NCI-H1436 (cell line): Measurements from ENCODE around the gene AADACL3.
"Not testable (repeated sequence)": the region's sequence is repeated elsewhere in the genome, so short reads cannot be mapped to it uniquely, and the experiment has no call there.

Experiments
- DNase-seq: peaks from one replicate; lab custom pipeline; 2025; lab: John Stamatoyannopoulos, UW

AADACL3 gene, protein sequence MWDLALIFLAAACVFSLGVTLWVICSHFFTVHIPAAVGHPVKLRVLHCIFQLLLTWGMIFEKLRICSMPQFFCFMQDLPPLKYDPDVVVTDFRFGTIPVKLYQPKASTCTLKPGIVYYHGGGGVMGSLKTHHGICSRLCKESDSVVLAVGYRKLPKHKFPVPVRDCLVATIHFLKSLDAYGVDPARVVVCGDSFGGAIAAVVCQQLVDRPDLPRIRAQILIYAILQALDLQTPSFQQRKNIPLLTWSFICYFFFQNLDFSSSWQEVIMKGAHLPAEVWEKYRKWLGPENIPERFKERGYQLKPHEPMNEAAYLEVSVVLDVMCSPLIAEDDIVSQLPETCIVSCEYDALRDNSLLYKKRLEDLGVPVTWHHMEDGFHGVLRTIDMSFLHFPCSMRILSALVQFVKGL

DNA sequence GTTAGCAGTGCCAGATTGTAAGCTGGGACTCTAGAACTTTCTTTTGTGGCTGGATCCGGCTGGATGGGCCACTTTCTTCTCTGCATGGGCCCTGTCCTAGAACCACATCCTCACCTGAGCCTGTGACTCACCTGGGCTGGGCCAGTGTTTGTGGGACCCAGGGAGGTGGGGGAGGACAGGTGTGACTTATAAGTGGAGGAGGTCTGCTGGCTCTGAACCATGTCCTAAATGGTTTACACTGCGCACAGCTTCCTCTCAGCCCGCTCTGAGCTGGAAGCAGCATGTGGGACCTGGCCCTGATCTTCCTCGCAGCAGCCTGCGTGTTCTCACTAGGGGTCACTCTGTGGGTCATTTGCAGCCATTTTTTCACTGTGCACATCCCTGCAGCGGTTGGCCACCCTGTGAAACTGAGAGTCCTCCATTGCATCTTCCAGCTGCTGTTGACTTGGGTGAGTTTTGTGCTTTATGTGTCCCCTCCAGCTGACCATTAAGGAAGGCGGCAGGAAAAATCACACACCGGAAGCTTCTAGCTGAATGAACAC, at the start of gene AADACL3:
AADACL3 (plus strand) TSS at position 215 of the 542 bp plus-strand sequence; CDS start at position 282, 67 bp downstream.
- DNase-seq = no peak

DNA sequence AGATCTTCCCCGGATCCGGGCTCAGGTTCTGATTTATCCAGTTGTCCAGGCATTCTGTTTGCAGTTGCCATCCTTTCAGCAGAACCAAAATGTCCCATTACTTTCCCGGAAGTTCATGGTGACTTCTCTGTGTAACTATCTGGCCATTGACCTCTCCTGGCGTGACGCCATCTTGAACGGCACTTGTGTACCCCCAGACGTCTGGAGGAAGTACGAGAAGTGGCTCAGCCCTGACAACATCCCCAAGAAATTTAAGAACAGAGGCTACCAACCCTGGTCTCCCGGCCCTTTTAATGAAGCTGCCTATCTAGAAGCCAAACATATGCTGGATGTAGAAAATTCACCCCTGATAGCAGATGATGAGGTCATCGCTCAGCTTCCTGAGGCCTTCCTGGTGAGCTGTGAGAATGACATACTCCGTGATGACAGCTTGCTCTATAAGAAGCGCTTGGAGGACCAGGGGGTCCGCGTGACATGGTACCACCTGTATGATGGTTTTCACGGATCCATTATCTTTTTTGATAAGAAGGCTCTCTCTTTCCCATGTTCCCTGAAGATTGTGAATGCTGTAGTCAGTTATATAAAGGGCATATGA, 49.7 kb upstream of the AADACL3 start:
- DNase-seq = no peak

DNA sequence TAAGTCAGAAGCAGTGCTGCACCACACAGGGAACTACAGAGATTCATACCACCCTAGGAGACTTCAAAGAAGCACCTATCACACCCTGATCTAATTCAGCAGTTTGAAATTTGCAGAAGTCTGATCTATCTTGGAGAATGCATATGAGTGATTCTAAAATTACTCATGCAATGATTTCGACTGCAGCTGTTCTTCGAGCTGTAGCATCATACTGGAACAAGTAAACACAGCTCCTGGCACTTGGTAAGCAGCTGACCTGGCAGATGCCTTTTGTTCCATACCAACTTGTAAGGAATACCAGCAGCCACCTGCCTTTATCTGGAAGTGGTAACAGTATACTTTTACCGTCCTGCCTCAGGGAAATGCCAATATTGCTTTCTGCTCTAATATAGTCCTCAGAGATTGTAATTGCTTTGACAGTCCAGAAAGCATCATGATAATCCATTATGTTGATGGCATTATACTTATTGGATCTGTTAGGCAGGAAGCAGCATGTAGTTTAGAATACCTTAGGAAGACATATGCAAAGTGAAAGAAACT, 46.3 kb upstream of the AADACL3 start:
- no peak for DNase-seq

DNA sequence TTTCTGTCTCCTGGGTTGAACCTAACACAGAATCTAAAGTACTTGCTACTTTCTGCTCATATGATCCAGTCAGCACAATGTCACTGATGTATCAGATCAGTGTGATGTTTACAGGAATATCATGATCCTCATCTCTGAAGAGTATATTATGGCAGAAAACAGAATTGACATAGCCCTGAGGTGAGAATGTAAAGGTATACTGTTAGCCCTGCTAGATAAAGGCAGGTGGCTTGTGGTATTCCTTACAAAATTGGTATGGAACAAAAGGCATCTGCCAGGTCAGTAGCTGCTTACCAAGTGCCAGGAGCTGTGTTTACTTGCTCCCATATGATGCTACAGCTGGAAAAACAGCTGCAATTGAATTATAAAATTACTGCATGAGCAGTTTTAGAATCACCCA, 41.6 kb upstream of the AADACL3 start:
- DNase-seq = no peak

DNA sequence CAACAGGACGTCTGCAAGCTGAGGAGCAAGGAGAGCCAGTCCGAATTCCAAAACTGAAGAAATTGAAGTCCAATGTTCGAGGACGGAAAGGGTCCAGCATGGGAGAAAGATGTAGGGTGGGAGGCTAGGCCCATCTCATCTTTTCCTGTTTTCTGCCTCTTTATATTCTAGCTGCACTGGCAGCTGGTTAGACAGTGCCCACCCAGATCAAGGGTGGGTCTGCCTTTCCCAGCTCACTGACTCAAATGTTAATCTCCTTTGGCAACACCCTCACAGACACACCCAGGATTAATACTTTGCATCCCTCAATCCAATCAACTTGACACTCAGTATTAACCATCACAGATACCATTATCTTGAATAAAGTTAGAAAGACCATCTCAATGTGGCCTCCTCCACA, 39.8 kb upstream of the AADACL3 start:
- DNase-seq = not testable (repeated sequence)

DNA sequence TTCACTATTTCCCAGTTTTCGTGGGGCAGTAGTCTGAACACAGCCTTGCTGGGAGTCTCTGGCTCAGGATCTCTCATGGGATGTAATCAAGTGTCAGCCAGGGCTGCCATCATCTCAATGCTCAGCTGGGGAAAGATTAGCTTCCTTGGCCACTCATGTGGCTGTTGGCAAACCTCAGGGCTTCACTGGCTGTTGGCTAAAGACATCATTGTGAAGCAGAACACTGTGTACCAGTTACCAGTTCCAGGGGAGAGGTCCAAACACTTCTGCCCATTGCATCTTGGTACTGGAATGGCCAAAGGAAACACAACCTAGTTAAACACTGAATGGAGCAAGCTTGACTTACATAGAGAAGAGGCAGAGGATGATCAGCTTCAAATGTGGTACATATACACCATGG, 38.3 kb upstream of the AADACL3 start:
- DNase-seq = no peak

DNA sequence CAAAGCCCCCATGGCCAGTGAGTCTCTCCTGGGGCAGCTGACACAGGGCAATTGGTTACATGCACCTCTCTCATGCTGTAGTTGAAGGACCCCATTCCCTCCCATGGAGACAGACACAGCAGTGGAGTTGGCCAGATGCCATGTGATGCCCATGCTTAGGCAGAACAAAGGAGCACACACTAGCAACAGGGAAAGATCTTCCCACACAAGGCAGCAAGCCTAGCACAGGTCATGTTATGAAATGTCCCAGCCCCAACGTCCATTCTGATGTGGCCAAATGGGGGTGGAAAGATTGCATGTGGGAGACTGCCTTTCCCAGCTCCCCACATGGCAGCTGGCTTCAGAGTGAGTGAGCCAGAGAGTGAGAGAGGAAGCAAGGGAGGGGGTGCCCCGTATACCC, 37.6 kb upstream of the AADACL3 start:
- no peak for DNase-seq

DNA sequence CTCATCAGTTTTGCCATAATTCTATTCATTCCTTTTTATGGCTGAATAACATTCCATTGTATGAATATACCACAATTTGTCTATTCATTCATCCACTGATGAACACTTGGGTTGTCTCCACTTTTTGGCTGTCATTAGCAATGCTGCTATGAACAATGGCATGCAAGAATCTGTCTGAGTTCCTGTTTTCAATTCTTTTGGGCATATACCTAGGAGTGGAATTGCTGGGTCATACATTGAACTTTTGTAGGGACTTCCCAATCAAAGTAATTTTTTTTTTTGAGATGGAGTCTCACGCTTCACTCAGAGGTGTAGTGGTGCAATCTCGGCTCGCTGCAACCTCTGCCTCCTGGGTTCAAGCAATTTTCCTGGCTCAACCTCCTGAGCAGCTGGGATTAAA, 37.1 kb upstream of the AADACL3 start:
- no peak for DNase-seq

DNA sequence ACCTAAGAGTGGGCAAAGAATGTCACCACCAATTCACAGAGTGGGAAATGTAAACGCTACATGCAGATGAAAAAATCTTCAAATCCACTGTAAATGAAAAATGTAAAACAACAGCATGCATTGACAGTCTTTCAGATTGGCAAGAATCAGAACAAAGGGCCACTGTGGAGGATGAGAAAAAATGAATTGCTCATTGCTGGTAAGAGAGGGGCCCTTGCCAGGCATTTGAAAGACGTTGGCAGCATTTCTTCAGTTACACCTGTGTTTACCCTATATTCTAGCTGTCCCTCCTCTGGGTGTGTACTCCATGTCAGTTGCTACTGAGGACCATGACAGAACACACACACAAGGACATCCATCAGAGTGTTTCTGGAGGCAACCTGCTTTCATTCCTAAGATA, 25.8 kb upstream of the AADACL3 start:
- no peak for DNase-seq

DNA sequence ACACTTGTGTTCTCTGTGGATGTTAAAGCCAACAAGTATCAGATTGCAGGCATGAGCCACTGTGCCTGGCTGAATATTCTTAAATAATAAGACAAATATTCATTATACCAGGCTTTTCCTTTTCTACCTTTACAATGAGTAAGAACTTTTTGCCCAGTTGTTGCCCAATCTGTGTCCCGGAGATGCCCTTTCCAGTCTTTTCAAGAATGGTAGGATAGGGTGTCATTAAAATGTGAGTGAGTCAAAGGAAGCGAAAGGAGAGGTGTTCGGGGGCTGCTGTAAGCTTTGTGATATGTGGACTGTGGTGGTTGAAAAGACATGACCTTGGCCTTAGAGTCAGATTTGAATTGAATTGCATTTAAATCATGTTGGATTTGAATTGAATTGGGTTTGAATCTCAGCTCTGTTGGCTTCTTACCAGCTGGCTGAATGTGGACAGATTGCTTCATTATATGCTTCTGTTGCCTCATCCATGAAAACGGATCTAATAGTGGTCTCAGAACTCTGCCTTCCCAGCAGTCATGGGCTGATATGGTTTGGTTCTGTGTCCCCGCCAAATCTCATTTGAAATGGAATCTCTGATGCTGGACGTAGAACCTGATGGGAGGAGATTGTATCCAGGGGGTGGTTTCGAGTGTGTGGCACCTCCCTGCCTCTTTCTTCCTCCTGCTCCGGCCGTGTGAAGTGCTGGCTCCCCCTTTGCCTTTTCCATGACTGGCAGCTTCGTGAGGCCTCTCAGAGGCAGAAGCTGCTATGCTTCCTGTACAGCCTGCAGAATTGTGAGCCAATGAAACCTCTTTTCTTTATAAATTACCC, 22.7 kb upstream of the AADACL3 start:
- DNase-seq = no peak

DNA sequence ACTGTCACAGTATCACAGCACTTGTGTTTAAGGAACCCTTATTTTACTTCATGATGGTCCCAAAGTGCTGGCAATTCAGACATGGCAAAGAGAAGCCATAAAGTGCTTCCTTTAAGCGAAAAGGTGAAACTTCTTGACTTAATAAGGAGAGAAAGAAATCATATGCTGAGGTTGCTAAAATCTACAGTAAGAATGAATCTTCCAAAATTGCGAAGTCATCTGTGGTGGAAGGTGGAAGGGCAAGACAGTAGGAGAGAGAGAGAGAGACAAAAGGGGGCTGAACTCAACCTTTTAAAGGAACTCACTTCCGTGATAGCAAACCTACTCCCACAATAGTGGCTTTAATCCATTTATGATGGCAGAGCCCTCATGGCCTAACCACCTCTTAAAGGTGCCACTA, 19.3 kb upstream of the AADACL3 start:
- no peak for DNase-seq

DNA sequence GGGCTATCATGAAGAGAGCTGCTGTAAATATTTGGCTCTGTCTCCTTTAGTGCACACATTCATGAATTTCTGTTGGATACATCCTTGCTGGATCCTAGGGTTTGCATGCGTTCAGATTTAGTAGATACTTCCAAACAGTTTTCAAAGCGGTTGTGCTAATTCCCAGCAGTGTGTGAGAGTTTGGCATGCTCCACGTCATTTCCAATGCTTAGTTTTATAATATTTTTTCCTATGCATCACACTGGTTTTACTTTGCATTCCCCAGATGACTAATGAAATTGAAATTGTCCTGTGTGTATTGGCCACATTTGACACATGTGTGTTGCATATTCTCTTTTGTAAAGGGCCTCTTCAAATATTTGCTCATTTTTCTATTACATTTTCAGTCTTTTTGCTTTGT, 18.5 kb upstream of the AADACL3 start:
- DNase-seq = no peak

DNA sequence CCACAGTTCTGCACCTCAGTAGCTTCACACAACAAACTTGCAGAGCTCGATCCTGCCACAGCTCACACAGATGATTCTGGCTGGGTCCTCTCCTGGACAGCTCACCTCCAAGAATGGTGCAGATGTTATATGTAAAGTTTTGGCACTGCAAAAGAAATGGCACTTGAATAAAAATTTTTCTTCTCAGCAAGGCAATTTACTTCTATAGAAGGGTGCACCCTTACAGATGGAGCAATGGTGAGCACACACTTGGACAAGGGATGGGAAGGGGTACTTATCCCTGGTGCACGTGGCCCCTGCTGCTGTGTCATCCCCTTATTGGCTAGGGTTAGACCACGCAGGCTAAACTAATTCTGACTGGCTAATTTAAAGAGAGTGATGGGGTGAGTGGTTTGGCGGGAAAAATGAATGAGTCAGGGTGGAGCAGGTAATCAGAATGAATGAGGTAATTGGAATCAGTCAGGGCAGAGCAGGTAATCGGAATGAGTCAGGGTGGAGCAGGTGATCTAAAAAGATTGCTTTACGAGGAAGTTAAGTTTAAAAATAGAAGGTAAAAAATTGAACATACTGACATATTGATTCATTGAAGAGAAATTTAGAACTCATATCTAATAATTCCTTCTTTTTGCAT, 12.0 kb upstream of the AADACL3 start:
- DNase-seq = no peak

DNA sequence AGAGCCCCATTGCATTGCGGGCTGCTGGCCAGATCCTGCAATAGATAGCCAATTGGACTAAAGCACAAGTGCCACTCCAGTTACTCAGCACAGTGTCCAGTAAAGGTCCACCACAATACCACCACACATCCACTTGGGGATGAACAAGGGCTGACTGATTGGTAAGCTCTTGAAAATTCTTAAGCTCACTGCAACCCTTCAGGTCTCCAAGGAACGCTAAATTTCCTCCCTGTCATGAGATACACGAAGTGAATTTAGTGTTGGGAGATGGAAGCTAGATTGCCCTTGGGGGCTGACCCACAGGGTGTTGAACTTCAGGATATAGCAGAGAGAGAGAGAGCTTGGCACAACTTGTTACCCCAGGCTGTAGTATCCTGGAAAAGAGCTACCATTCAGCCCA, 9.8 kb upstream of the AADACL3 start:
- no peak for DNase-seq

DNA sequence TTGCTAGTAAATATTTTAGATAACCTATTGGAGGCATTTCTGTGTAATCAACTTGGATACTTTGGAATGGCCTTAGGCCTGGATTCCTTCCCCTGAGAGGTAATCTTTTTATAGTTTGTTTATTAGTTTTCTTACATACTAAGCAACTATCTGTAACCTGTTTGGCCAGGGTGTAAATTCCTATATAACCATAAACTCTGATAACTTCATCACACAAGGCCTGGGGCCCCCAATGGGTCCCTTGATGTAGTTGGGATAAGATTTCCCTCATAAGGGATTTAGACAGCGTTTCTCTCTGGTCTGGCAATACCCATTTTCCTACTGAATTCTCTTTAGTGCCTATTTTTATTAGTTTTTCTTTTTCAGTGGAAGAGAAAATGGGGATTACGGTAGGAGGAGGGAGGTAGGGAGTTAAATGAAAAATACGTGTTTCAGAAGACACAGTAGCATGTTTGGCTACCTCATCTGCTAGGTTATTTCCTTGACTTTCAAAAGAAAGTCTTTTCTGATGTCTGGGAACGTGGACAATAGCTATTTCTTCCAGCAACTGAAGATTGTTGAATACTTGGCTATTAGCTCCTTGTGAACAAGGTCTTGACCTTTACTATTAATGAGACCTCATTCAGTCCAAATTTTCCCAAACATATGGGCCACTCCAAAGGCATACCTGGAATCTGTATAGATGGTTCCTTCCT, 7.4 kb upstream of the AADACL3 start:
- no peak for DNase-seq

DNA sequence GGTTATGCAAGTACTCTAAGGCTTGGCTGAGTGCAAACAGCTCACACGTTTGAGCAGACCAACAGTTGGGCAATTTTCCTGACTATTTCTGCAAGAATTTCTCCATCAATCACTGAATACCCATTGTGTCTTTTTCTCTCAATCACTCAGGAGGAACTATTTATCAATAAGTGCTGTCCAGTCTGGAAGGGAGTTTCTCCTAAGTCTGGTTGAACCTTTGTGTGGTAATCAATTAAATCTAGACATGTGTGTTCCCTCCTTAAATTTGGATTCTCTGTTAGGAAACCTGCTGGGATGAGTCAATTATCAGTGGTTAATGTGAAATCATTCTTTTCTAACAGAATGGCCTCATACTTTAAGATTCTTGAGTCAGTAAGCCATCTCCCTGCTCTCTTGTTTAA, 6.8 kb upstream of the AADACL3 start:
- DNase-seq = no peak

DNA sequence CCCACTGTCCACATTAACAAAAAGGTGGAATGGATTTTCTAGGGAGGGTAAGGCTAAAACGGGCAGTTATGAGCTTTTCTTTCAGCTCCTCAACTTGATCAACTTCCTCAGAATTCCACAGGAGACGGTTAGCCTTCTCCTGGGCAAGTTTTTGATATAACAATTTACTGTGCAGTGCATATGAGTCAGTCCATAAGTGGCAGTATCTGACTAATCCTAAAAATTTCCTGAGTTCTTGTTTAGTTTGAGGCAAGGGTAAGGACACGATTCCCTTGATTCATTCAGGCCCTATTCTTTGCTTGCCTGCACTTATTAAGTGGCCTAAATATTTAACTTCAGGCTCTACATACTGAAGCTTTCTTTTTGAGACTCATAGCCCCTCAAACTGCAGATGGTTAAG, 6.2 kb upstream of the AADACL3 start:
- DNase-seq = no peak

DNA sequence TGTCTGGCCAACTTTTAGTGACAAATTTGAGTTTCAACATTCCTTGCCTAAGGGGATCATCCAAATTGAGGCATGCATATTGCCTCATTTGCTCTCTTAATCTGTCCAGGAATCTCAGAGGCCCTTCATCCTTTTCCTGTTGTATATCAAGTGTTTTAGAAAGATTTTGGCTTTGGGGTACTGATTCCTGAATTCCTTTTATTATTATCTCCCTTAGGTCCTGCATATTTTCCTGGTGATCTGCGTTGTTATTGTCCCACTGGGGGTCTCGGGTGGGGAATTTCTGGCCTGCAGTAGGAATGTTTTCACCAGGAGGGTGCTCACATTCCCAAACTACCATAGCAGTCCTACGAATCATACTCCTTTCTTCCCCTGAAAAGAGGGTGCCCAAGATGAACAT, 4.4 kb upstream of the AADACL3 start:
- DNase-seq = no peak

DNA sequence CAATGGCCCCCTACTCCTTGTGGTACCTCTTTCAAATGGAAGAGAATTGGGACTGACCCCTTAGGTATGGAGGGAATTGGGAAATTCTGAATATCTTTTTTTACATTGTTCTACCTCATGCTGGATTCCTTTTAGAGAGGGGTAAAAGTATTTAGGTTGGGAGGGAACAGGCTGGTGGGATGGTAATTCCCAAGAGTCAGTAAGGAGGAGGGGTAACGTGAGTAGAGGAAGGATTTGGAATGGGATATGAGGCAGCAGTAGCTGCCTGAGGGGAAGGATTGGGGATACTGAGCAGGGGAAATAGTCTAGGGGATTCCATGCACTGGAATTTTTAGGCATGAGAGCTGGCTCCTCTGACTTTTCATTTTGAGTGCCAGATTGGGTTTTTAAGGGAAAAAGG, 3.8 kb upstream of the AADACL3 start:
- no peak for DNase-seq

DNA sequence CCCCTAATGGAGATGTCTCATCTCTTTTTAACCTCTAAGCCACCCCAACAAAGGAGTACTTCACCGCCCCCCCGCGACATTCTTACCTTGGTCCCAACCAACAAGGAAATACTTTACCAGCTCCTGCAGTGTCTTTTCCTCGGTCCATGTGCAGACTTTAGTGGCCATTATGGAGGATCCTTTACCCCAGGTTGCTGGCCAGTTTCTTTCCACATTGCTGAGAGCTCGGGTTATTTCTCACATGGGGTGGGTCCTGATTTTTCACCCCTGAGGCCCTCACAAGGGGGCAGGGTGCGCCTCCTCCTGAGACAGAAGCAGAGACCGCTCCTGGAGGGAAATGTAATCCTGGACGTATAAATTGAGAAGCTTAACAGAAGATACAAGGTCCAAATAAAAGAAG, 3.0 kb upstream of the AADACL3 start:
- no peak for DNase-seq

DNA sequence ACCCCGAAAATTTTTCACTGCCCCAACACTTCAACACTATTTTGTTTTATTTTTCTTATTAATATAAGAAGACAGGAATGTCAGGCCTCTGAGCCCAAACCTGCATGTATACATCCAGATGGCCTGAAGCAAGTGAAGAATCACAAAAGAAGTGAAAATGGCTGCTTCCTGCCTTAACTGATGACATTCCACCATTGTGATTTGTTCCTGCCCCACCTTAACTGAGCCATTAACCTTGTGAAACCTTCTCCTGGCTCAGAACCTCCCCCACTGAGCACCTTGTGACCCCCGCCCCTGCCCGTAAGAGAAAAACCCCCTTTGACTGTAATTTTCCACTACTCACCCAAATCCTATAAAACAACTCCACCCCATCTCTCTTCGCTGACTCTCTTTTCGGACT, 2.3 kb upstream of the AADACL3 start:
- not testable (repeated sequence) for DNase-seq
